Caki2 (cell line): ENCODE measurements around the gene PSPH. TPM values are rescaled to one million over a fixed set of nuclear protein-coding genes. Genes with fewer than 3 reads are reported as not detected.
A peak's percentile ranks its signal among the peaks of the same experiment; 100 is the strongest.
"Not testable (repeated sequence)": the region's sequence is repeated elsewhere in the genome, so short reads cannot be mapped to it uniquely, and the experiment has no call there.

Experiments used
- DNase-seq: peaks from one replicate; pipeline ENCODE4 v3.0.0-alpha.2; 2015; ENCODE audit warnings: low read depth
- in situ Hi-C: cut with HindIII; loops from 2 replicates; pipeline ENCODE4 v1.10.0; 2016; ENCODE audit warnings: low sequenced_read_pairs, low pct_unique_long_range_greater_than_20kb, mixed read lengths
- total RNA-seq: library from RNA; depleted of rRNA; stranded (reverse); fragments of >200 nt; shearing (Covaris generic); gene quantifications from 2 replicates; pipeline ENCODE4 v1.2.3, GENCODE V29; 2014; ENCODE audit warnings: low replicate concordance

Gene PSPH
- total RNA-seq, 1 experiment from 2014 or later, result 150 TPM

DNA sequence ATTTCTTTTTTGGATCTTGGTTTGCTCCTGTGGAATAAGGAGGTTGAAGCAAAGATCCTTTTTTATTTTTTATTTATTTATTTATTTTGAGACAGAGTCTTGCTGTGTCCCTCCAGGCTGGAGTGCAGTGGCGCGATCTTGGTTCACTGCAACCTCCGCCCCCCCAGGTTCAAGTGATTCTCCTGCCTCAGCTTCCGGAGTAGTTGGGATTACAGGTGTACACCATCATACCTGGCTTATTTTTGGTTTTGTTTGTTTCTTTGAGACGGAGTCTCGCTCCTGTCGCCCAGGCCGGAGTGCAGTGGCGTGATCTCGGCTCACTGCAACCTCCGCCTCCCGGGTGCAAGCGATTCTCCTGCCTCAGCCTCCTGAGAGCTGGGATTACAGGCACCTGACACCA, 15.1 kb upstream of the PSPH start:
- in situ Hi-C loops, result not testable (repeated sequence)

GRCh38 chr7:56063882-56064625, 12.8 kb upstream of the PSPH start, which contains the start of gene SUMF2:
TSS of gene SUMF2 (plus strand) at chr7:56064286. CDS start at chr7:56064312, 26 bp downstream.
- in situ Hi-C loops, result no loop called here
- DNase-seq, result peak; percentile 91

More for the DNA sequence above, 15.1 kb upstream of the PSPH start:
- not testable (repeated sequence) for DNase-seq

DNA sequence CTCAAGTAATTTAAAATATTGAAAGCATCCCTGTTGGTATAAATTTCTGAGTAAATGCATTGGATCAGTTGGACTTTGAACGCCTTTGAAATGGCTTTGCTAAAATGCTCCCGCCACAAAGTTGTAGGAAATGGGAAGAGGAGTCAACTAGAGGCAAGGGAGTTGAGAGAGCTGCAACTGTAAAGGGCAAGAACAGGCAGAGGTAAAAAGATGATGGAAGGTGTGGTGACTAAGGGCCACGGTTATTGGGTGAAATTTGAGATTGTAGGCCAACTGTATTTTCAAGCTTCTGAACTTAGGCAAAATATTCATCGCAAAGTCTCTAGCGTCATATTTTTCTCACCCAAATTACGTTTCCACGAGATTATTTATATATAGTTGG, 12.2 kb upstream of the PSPH start:
- in situ Hi-C loops, result no loop called here
- DNase-seq, result no peak

DNA sequence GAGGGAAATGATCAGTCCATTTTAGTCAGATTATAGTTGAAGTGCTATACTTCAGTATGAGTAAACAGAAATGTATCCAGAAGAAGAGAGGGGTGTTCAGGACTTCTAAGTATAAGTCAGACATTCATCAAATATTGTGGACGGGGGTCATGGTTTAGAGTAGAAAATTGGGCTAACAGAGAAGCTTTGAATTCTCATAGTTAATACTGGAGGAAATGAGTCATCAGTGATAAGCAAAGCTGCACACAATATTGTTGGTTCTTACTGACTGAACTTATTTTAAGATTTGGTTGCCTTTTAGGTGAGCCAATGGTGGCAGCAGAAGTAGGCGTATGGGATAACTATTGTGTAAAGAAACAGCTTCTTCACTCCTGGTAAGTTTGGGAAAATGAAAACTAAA, 11.1 kb upstream of the PSPH start:
- in situ Hi-C loops, result no loop called here
- DNase-seq, result peak; percentile 40

- in situ Hi-C loops, result no loop called here
- DNase-seq, result no peak
Measured at GRCh38 chr7:56053993-56054392, 2.7 kb upstream of the PSPH start.

DNA sequence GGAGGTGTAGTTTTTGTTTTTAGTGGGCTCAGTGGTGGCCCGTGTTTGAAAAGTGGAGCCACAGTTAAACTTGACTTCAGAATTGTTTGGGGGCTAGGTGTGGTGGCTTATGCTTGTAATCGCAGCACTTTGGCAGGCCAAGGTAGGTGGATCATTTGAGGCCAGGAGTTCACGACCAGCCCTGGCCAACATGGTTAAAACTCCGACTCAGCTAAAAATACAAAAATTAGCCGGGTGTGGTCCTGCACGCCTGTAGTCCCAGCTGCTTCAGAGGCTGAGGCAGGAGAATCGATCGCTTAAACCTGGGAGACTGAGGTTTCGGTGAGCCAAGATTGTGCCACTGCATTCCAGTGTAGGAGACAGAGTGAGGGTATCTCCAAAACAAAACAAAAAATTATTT, 2.1 kb upstream of the PSPH start:
- DNase-seq, result no peak
- in situ Hi-C loops, result no loop called here

GRCh38 chr7:56051053-56051338, 248 bp downstream of the PSPH start:
- in situ Hi-C loops, result no loop called here
- DNase-seq, result no peak

DNA sequence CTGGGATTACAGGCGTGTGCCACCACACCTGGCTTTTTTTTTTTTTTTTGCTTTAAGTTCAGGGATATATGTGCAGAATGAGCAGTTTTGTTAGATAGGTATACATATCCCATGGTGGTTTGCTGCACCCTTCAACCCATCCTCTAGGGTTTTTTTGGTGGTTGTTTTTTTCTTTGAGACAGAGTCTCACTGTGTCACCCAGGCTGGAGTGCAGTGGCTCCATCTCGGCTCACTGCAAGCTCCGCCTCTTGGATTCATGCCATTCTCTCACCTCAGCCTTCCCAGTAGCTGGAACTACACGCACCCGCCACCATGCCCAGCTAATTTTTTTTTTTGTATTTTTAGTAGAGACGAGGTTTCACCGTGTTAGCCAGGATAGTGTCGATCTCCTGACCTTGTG, 2.5 kb downstream of the PSPH start:
- in situ Hi-C loops, result not testable (repeated sequence)
- peak; percentile 77 for DNase-seq

DNA sequence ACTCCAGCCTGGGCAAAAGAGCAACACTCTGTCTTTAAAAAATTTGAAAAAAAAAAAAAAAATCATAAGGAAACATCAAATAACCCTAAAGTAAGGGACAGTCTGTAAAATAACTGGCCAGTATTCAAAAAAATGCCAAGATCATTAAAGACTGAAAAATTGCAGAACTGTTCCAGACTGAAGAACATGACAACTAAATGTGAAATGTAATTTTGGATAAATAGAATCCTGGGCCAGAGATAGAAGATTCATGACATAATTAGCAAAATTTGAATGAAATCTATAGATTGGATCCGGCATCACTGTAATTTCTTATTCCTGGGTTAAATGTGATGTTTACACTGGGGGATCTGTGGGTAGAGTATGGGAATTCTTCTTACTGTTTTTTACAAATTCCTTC, 3.0 kb downstream of the PSPH start:
- in situ Hi-C loops, result no loop called here
- no peak for DNase-seq

DNA sequence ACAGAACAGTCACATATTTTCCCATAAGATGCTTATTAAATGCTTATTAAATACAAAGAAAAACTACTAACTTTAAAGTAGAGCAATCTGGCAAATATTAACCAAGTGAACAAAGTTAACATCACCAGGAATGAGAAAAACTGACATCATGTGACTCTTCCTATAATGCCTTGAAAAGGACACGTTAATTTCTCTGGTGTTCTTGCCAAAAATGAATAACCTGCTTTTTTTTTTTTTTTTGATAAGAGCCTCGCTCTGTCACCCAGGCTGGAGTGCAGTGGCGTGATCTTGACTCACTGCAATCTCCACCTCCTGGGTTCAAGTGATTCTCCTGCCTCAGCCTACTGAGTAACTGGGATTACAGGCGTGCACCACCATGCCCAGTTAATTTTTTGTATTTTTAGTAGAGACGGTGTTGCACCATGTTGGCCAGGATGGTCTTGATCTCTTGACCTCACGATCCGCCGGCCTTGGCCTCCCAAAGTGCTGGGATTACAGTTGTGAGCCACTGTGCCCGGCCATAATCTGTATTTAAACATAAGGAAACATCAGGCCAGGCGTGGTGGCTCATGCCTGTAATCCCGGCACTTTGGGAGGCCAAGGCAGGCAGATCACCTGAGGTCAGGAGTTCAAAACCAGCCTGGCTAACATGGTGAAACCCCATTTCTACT, 3.7 kb downstream of the PSPH start:
- peak; percentile 90 for DNase-seq
- in situ Hi-C loops, result not testable (repeated sequence)

- in situ Hi-C loops, result no loop called here
- DNase-seq, result peak; percentile 95
Measured at GRCh38 chr7:56046721-56047445, 4.4 kb downstream of the PSPH start.

GRCh38 chr7:56045758-56046157, 5.5 kb downstream of the PSPH start:
- DNase-seq, in situ Hi-C loops: not testable (repeated sequence)

DNA sequence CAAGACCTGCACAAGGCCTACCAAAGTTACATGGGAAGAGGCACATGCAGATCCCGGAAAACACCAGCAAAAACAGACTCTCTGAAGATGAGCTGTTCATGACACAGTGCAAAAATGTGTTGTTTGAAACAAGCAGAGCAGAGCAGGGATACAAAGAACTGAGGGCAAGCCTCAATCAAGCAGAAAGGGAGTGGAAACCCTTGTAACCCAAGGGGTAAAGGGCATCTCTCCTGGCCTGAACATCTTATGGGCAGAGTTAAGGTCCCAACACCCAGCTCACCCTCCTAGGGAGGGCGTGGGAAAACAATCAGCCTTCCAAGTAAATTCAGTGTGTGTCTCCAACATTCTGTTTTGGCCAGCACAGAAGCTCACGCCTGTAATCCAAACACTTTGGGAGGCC, 10.5 kb downstream of the PSPH start:
- in situ Hi-C loops, result no loop called here
- peak; percentile 77 for DNase-seq

GRCh38 chr7:56033671-56034432, 17.4 kb downstream of the PSPH start:
- peak; percentile 94 for DNase-seq
- in situ Hi-C loops, result no loop called here

DNA sequence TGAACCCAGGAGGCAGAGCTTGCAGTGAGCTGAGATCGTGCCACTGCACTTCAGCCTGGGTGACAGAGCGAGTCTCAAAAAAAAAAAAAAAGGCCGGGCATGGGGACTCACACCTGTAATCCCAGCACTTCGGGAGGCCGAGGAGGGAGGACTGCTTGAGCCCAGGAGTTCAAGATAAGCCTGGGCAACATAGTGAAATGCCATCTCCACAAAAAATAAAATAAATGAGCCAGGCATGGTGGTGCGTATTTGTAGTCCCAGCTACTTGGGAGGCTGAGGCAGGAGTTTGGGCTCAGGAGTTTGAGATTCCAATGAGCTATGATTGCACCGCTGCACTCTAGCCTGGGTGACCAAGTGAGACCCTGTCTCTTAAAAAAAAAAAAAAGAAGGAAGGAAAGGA, 18.7 kb downstream of the PSPH start:
- in situ Hi-C loops, DNase-seq: not testable (repeated sequence)

DNA sequence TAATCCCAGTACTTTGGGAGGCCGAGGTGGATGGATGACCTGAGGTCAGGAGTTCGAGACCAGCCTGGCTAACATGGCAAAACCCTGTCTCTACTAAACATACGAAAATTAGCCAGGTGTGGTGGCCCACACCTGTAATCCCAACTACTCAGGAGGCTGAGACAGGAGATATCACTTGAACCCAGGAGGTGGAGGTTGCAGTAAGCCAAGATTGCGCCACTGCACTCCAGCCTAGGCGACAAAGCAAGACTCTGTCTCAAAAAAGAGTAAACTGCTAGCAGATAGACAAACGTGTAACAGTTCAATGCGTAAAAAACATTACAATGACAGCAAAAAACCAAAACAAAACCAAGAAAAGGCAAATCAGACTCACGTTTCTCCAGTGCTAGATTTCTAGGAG, 19.7 kb downstream of the PSPH start:
- in situ Hi-C loops, result not testable (repeated sequence)

GRCh38 chr7:56030340-56030739, 20.9 kb downstream of the PSPH start:
- DNase-seq, result no peak
- in situ Hi-C loops, result no loop called here

More for the DNA sequence above, 19.7 kb downstream of the PSPH start:
- DNase-seq, result not testable (repeated sequence)

- in situ Hi-C loops, result no loop called here
- DNase-seq, result peak; percentile 56
Measured at GRCh38 chr7:56028942-56029630, 22.2 kb downstream of the PSPH start.
